Hematopoietic multipotent progenitor cell treated with erythropoietin and hydrocortisone succinate and interleukin-3 and kit ligand, for 6 days (in vitro differentiated cells): ENCODE results near the gene ANKMY2.

Experiments used
- DNase-seq: peaks from one replicate; pipeline ENCODE4 v3.0.0-alpha.2; 2015

The ANKMY2 gene

GRCh38 chr7:16657656-16658279 is 12.2 kb upstream of the ANKMY2 start:
- peak; percentile 84 for DNase-seq

GRCh38 chr7:16656141-16656540 is 10.6 kb upstream of the ANKMY2 start:
- DNase-seq = no peak

- no peak for DNase-seq
These were observed 9.8 kb upstream of the ANKMY2 start for GRCh38 chr7:16655394-16655793.

- no peak for DNase-seq
These were observed 7.3 kb upstream of the ANKMY2 start for GRCh38 chr7:16652888-16653287.

GRCh38 chr7:16652240-16652583 is 6.7 kb upstream of the ANKMY2 start:
- DNase-seq = no peak

GRCh38 chr7:16651396-16652239 is 6.1 kb upstream of the ANKMY2 start:
- no peak for DNase-seq

GRCh38 chr7:16650266-16650665 is 4.7 kb upstream of the ANKMY2 start:
- DNase-seq = no peak

- no peak for DNase-seq
These were observed 3.6 kb upstream of the ANKMY2 start for GRCh38 chr7:16649196-16649595.

- DNase-seq = no peak
These were observed 3.0 kb upstream of the ANKMY2 start for GRCh38 chr7:16648551-16648950.

GRCh38 chr7:16647435-16647960 is 1.9 kb upstream of the ANKMY2 start:
- DNase-seq = no peak

- peak; percentile 66 for DNase-seq
These were observed 1.0 kb upstream of the ANKMY2 start for GRCh38 chr7:16646472-16647072.

- peak; percentile 95 for DNase-seq
These were observed 640 bp downstream of the ANKMY2 start for GRCh38 chr7:16644636-16645592.

- DNase-seq = no peak
These were observed 1.4 kb downstream of the ANKMY2 start for GRCh38 chr7:16644157-16644556.

GRCh38 chr7:16638282-16639280 is 7.0 kb downstream of the ANKMY2 start:
- no peak for DNase-seq

GRCh38 chr7:16637379-16637778 is 8.2 kb downstream of the ANKMY2 start:
- no peak for DNase-seq

GRCh38 chr7:16636555-16637101 is 8.9 kb downstream of the ANKMY2 start:
- no peak for DNase-seq

GRCh38 chr7:16634271-16634738 is 11.2 kb downstream of the ANKMY2 start:
- no peak for DNase-seq

GRCh38 chr7:16630654-16631053 is 14.9 kb downstream of the ANKMY2 start:
- DNase-seq = no peak

- no peak for DNase-seq
These were observed 18.3 kb downstream of the ANKMY2 start for GRCh38 chr7:16627236-16627635.

- DNase-seq = no peak
These were observed 19.2 kb downstream of the ANKMY2 start for GRCh38 chr7:16626388-16626787.

GRCh38 chr7:16619979-16620408 is 25.6 kb downstream of the ANKMY2 start:
- DNase-seq = no peak
